ENCODE results near the gene TSSK2. TPM values are rescaled to one million over a fixed set of nuclear protein-coding genes. Genes with fewer than 3 reads are reported as not detected.

The TSSK2 gene
- total RNA-seq, 1 donor from 2014 or later = not detected

DNA sequence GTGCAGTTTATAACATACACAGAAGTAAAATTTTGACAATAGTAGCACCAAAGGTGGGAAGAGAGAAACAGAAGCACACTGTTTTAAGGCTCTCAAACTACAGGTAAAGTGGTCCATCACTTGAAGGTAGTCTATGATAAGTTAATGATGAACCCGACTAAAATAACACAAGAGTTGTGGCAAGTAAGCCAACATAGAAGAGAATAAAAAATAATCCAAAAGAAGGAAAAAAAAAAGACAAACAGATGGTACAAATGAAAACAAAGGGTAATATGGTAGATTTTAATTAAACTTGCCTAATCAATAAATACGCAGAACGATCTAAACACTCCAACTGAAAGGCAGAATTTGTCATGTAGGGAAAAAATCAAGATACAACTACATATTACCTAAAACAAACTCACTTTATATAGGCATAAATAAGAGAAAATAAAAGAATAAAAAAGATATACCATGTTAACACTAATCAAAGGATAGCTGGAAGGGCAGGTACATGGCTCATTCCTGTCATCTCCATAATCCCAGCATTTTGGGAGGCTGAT, 40.5 kb upstream of the TSSK2 start:
- H3K36me3 ChIP-seq = peaks cover 12% of the 10 kb centered on the region
- TF ChIP-seq, protein P1, sequence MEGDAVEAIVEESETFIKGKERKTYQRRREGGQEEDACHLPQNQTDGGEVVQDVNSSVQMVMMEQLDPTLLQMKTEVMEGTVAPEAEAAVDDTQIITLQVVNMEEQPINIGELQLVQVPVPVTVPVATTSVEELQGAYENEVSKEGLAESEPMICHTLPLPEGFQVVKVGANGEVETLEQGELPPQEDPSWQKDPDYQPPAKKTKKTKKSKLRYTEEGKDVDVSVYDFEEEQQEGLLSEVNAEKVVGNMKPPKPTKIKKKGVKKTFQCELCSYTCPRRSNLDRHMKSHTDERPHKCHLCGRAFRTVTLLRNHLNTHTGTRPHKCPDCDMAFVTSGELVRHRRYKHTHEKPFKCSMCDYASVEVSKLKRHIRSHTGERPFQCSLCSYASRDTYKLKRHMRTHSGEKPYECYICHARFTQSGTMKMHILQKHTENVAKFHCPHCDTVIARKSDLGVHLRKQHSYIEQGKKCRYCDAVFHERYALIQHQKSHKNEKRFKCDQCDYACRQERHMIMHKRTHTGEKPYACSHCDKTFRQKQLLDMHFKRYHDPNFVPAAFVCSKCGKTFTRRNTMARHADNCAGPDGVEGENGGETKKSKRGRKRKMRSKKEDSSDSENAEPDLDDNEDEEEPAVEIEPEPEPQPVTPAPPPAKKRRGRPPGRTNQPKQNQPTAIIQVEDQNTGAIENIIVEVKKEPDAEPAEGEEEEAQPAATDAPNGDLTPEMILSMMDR (IDR thresholded peaks at IDR 0.05; ENCODE audit: borderline replicate concordance) = no peak
- H3K9me3 ChIP-seq (replicated peaks) = no peaks in the 10 kb centered on the region
- peaks cover 15% of the 10 kb centered on the region for H3K4me1 ChIP-seq
- DNase-seq = no peak
- H3K27me3 ChIP-seq (ENCODE audit: low read depth) = no peaks in the 10 kb centered on the region
- no peak overlapping the region for H3K4me3 ChIP-seq
- intact Hi-C loops (cut with micrococcal nuclease) = no loop called here
- H3K27ac ChIP-seq (replicated peaks) = no peak overlapping the region

DNA sequence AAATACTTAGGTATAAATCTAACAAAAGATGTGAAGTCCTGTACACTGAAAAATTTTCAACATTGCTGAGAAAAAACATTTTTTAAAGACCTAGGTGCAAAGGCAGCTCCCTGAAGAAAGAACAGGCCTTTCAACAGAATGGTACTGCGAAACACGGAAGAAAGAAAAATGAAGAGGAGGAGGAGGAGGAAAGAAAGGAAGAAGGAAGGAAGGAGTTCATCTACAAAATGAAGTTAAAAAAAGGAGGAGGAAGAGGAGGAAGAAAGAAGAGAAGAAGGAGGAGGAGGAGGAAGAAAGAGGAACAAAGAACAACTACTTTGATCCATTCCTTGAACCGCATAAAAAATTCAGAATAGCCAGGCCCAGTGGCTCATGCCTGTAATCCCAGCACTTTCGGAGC, 38.4 kb upstream of the TSSK2 start:
- no peak overlapping the region for H3K4me3 ChIP-seq
- peaks cover 12% of the 10 kb centered on the region for H3K36me3 ChIP-seq
- H3K4me1 ChIP-seq = peaks cover 6% of the 10 kb centered on the region
- TF ChIP-seq, protein P1 (IDR thresholded peaks at IDR 0.05; ENCODE audit: borderline replicate concordance) = no peak
- no peaks in the 10 kb centered on the region for H3K9me3 ChIP-seq (replicated peaks)
- H3K27ac ChIP-seq (replicated peaks) = no peak overlapping the region
- intact Hi-C loops (cut with micrococcal nuclease) = no loop called here
- DNase-seq = no peak
- no peaks in the 10 kb centered on the region for H3K27me3 ChIP-seq (ENCODE audit: low read depth)

DNA sequence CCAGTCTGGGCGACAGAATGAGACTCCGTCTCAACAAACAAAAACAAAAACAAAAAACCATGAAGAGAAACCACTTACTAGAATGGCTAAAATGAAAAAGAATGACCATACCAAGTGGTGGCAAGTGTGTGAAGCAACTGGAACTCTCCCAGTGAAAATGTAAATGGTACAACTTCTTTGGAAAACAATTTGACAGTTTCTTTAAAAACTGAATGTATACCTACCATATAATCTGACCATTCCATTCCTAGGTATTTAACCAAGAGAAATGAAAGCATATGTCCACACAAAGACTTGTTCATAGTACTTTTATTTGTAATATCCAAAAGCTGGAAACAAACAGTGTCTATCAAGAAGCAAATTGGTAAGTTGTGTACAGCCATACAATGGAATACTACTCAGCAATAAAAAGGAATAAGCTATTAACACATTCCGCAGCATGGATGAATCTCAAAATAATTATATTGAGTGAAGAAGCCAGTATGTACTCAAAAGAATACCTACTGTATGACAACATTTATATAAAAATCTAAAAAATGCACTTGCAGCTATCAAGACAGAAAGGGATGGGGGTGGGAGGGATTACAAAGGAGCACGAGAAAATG, 36.6 kb upstream of the TSSK2 start:
- TF ChIP-seq, protein P1 (IDR thresholded peaks at IDR 0.05; ENCODE audit: borderline replicate concordance) = no peak
- DNase-seq = no peak
- H3K27ac ChIP-seq (replicated peaks) = no peak overlapping the region
- no peaks in the 10 kb centered on the region for H3K9me3 ChIP-seq (replicated peaks)
- intact Hi-C loops (cut with micrococcal nuclease) = no loop called here
- peaks cover 10% of the 10 kb centered on the region for H3K4me1 ChIP-seq
- no peak overlapping the region for H3K4me3 ChIP-seq
- peaks cover 6% of the 10 kb centered on the region for H3K36me3 ChIP-seq
- no peaks in the 10 kb centered on the region for H3K27me3 ChIP-seq (ENCODE audit: low read depth)

DNA sequence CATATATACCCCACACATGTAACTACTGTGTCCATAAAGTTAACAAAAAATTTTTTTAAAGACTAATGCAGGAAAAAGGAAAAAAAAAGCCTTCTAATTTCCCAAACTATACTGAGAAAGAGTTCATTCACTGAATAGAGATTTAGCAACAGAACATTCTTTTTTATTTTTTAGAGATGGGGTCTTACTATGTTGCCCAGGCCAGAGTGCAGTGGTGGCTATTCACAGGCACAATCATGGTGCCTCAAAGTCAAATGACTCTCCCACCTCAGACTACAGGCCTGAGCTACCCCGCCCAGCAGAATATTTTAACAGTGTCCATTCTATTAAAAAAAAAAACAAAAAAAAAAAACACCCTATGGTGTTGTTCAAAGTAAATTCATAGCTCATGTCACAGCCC, 34.6 kb upstream of the TSSK2 start:
- Histone ChIP-seq H3K9me3 (replicated peaks) (no peaks in the 10 kb centered on the region), H3K27ac (replicated peaks) (no peak overlapping the region), H3K4me3 (no peak overlapping the region), H3K4me1 (peaks cover 10% of the 10 kb centered on the region), H3K36me3 (peaks cover 6% of the 10 kb centered on the region), H3K27me3 (ENCODE audit: low read depth) (no peaks in the 10 kb centered on the region)
- intact Hi-C loops (cut with micrococcal nuclease) = no loop called here
- TF ChIP-seq, protein P1 (IDR thresholded peaks at IDR 0.05; ENCODE audit: borderline replicate concordance) = no peak
- DNase-seq = no peak

DNA sequence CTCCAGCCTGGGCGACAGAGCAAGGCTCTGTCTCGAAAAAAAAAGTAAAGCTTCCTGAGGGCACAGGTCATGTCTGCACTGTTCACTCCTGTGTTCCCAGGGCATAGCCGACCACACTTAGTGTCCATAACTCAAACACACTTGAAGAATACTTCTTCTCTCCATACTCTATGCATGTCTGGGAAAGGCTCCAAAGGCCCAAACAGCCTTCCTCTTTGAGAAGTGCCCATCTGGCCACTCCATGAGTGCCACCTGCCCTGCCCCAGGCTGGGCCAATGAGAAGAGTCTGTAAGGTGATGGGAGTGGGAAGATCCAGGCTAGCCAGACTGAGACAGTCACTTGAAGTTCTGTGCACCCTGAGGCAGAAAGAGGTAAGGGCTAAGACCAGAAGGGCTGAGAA, 33.6 kb upstream of the TSSK2 start:
- intact Hi-C loops (cut with micrococcal nuclease) = no loop called here
- H3K9me3 ChIP-seq (replicated peaks) = no peaks in the 10 kb centered on the region
- TF ChIP-seq, protein P1 (IDR thresholded peaks at IDR 0.05; ENCODE audit: borderline replicate concordance) = no peak

More for the DNA sequence above, 33.6 kb upstream of the TSSK2 start:
- H3K36me3 ChIP-seq = peaks cover 6% of the 10 kb centered on the region
- H3K27ac ChIP-seq (replicated peaks) = no peak overlapping the region
- DNase-seq = no peak
- peaks cover 10% of the 10 kb centered on the region for H3K4me1 ChIP-seq
- H3K4me3 ChIP-seq = no peak overlapping the region
- H3K27me3 ChIP-seq (ENCODE audit: low read depth) = no peaks in the 10 kb centered on the region

Measured in left ventricle myocardium inferior (tissue), 1 donor.